ENCODE measurements around the gene FOXE1.

DNA sequence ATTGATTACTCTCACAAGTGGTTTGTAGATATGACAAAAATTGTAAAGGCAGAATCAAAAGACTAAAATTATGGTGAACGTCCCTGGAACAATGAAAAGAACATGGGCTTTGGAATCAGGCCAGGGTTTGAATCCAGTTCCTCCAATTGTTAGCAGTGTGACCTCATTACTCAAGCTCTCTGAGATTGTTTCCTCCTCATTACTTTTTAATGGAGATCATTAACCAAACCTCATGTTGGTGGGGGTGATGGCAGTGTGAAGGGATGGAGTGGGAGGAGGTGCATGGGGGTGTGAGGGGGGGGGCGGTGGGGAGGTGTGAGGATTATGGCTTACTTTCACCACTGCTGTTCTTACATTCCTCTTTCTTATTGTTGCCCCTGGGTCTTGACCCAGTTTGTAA, 44.1 kb upstream of the FOXE1 start:
- TF ChIP-seq, protein P1, sequence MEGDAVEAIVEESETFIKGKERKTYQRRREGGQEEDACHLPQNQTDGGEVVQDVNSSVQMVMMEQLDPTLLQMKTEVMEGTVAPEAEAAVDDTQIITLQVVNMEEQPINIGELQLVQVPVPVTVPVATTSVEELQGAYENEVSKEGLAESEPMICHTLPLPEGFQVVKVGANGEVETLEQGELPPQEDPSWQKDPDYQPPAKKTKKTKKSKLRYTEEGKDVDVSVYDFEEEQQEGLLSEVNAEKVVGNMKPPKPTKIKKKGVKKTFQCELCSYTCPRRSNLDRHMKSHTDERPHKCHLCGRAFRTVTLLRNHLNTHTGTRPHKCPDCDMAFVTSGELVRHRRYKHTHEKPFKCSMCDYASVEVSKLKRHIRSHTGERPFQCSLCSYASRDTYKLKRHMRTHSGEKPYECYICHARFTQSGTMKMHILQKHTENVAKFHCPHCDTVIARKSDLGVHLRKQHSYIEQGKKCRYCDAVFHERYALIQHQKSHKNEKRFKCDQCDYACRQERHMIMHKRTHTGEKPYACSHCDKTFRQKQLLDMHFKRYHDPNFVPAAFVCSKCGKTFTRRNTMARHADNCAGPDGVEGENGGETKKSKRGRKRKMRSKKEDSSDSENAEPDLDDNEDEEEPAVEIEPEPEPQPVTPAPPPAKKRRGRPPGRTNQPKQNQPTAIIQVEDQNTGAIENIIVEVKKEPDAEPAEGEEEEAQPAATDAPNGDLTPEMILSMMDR (IDR thresholded peaks at IDR 0.05): no peak
- TF ChIP-seq POLR2A (IDR thresholded peaks at IDR 0.05): no peak
